PC-9 (cell line): ENCODE data around the gene FEZ2. TPM values are rescaled to one million over a fixed set of nuclear protein-coding genes. Genes with fewer than 3 reads are reported as not detected.

Source experiments
- BruUV-seq: library from RNA; stranded (reverse); fragments of 400-500 nt; replicated peaks from 2 replicates; lab custom pipeline; 2021; lab: Mats Ljungman, UMichigan
- CTCF ChIA-PET: fragments of 300-600 bp; sonication (Branson Sonifier 250); formaldehyde crosslinking; loops from one replicate; lab custom pipeline; 2022; ENCODE audit warnings: antibody characterized with exemption; lab: Charles Lee
- POLR2A ChIA-PET: fragments of 300-600 bp; sonication (Branson Sonifier 250); formaldehyde crosslinking; loops from one replicate; lab custom pipeline; 2022; ENCODE audit warnings: antibody characterized with exemption; ENCODE audit not compliant: unreplicated experiment; lab: Charles Lee
- DNase-seq, 2 experiments: peaks; one replicate each; pipeline versions ENCODE4 v3.0.0 to v3.0.0-alpha.2; 2015 to 2022; ENCODE audit warnings: mixed read lengths in 1 of 2
- H2AFZ ChIP-seq: fragments of 200-600 bp; sonication (generic); 2 replicates; pipeline ENCODE4 v1.8.1; 2017; ENCODE audit warnings: antibody characterized with exemption
- H3F3A ChIP-seq: fragments of 200-600 bp; sonication (generic); 2 replicates; pipeline ENCODE4 v1.8.1; 2017; ENCODE audit warnings: antibody characterized with exemption, mild to moderate bottlenecking, low read depth; ENCODE audit not compliant: insufficient read depth
- H3K27ac ChIP-seq: fragments of 200-600 bp; sonication (generic); 2 replicates; pipeline ENCODE4 v1.6.1; 2016; ENCODE audit warnings: mixed run types
- H3K27me3 ChIP-seq: fragments of 200-600 bp; sonication (generic); 2 replicates; pipeline ENCODE4 v1.6.1; 2016; ENCODE audit warnings: low read depth, mixed run types; ENCODE audit not compliant: insufficient read depth
- H3K36me3 ChIP-seq: fragments of 200-600 bp; sonication (generic); 2 replicates; pipeline ENCODE4 v1.6.1; 2016; ENCODE audit warnings: low read depth, mixed run types
- H3K4me1 ChIP-seq: fragments of 200-600 bp; sonication (generic); replicated peaks from 2 replicates; pipeline ENCODE4 v1.6.1; 2016; ENCODE audit warnings: mixed run types; ENCODE audit not compliant: insufficient read depth
- H3K4me2 ChIP-seq: fragments of 200-600 bp; sonication (generic); 2 replicates; pipeline ENCODE4 v1.6.1; 2017; ENCODE audit warnings: mixed run types
- H3K4me3 ChIP-seq: fragments of 200-600 bp; sonication (generic); 2 replicates; pipeline ENCODE4 v1.6.1; 2016; ENCODE audit warnings: mixed run types
- H3K79me2 ChIP-seq: fragments of 200-600 bp; sonication (generic); 2 replicates; pipeline ENCODE4 v1.6.1; 2017; ENCODE audit warnings: low read depth, mixed run types
- H3K9me2 ChIP-seq: fragments of 200-600 bp; sonication (generic); 2 replicates; pipeline ENCODE4 v1.8.1; 2017; ENCODE audit warnings: mild to moderate bottlenecking; ENCODE audit not compliant: insufficient read depth
- H3K9me3 ChIP-seq: fragments of 200-600 bp; sonication (generic); 2 replicates; pipeline ENCODE4 v1.8.1; 2016; ENCODE audit warnings: low read depth; ENCODE audit not compliant: insufficient read depth
- H4K20me1 ChIP-seq: fragments of 200-600 bp; sonication (generic); 2 replicates; pipeline ENCODE4 v1.8.1; 2017; ENCODE audit not compliant: insufficient read depth
- EZH2 ChIP-seq: fragments of 200-600 bp; sonication (generic); IDR thresholded peaks from 2 replicates; pipeline ENCODE4 v1.8.0; 2017; ENCODE audit warnings: antibody characterized with exemption, low read depth
- intact Hi-C: fragments of 100-400 bp; cut with micrococcal nuclease; formaldehyde crosslinking; loops from one replicate; pipeline ENCODE4 v1.10.0; 2022; ENCODE audit not compliant: unreplicated experiment
- total RNA-seq: library from RNA; stranded (reverse); gene quantifications from 2 replicates; pipeline ENCODE4 v1.2.3, GENCODE V29; 2021
- TF ChIP-seq, protein P1 (sequence below): fragments of 200-600 bp; sonication (generic); conservative IDR thresholded peaks from 2 replicates; pipeline ENCODE4 v1.6.1; 2017; ENCODE audit warnings: mixed run types, antibody characterized with exemption, mild to moderate bottlenecking, moderate library complexity

FEZ2 gene
- total RNA-seq, 1 experiment from 2014 or later, result 33.9 TPM

- Histone ChIP-seq H2AFZ (no peak overlapping the region), H3K4me2 (no peak overlapping the region), H4K20me1 (0 out of 2 replicates have a peak, but pooled peaks cover 3% of the 10 kb centered on the region), H3F3A (no peaks in the 10 kb centered on the region; the same call in 1 of the 2 replicates), H3K4me3 (no peak overlapping the region), H3K9me3 (no peaks in the 10 kb centered on the region), H3K9me2 (no peaks in the 10 kb centered on the region), H3K36me3 (0 out of 2 replicates have a peak, but pooled peaks cover 9% of the 10 kb centered on the region), H3K79me2 (peaks cover 19% of the 10 kb centered on the region), H3K27ac (no peak overlapping the region), H3K27me3 (no peaks in the 10 kb centered on the region), H3K4me1 (no peaks in the 10 kb centered on the region)
- CTCF ChIA-PET, result no interaction called here
- BruUV-seq, result no TSS peak
- intact Hi-C loops, result no loop called here
- TF ChIP-seq EZH2, result no peak
- TF ChIP-seq, protein P1, sequence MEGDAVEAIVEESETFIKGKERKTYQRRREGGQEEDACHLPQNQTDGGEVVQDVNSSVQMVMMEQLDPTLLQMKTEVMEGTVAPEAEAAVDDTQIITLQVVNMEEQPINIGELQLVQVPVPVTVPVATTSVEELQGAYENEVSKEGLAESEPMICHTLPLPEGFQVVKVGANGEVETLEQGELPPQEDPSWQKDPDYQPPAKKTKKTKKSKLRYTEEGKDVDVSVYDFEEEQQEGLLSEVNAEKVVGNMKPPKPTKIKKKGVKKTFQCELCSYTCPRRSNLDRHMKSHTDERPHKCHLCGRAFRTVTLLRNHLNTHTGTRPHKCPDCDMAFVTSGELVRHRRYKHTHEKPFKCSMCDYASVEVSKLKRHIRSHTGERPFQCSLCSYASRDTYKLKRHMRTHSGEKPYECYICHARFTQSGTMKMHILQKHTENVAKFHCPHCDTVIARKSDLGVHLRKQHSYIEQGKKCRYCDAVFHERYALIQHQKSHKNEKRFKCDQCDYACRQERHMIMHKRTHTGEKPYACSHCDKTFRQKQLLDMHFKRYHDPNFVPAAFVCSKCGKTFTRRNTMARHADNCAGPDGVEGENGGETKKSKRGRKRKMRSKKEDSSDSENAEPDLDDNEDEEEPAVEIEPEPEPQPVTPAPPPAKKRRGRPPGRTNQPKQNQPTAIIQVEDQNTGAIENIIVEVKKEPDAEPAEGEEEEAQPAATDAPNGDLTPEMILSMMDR, result no peak
- POLR2A ChIA-PET, result no interaction called here
- DNase-seq, result no peak
Measured at GRCh38 chr2:36587556-36587955, 10.4 kb downstream of the FEZ2 start.

GRCh38 chr2:36587101-36587500, 10.9 kb downstream of the FEZ2 start:
- no peak for DNase-seq
- Histone ChIP-seq H3F3A (no peaks in the 10 kb centered on the region; the same call in 1 of the 2 replicates), H3K9me3 (no peaks in the 10 kb centered on the region), H2AFZ (no peak overlapping the region), H3K36me3 (0 out of 2 replicates have a peak, but pooled peaks cover 10% of the 10 kb centered on the region), H3K27me3 (no peaks in the 10 kb centered on the region), H3K4me1 (no peaks in the 10 kb centered on the region), H4K20me1 (0 out of 2 replicates have a peak, but pooled peaks cover 3% of the 10 kb centered on the region), H3K9me2 (no peaks in the 10 kb centered on the region), H3K4me2 (no peak overlapping the region), H3K27ac (no peak overlapping the region), H3K79me2 (peaks cover 15% of the 10 kb centered on the region), H3K4me3 (no peak overlapping the region)
- no TSS peak for BruUV-seq
- TF ChIP-seq, protein P1, result no peak
- TF ChIP-seq EZH2, result no peak
- intact Hi-C loops, result no loop called here
- POLR2A ChIA-PET, result no interaction called here
- CTCF ChIA-PET, result no interaction called here

DNA sequence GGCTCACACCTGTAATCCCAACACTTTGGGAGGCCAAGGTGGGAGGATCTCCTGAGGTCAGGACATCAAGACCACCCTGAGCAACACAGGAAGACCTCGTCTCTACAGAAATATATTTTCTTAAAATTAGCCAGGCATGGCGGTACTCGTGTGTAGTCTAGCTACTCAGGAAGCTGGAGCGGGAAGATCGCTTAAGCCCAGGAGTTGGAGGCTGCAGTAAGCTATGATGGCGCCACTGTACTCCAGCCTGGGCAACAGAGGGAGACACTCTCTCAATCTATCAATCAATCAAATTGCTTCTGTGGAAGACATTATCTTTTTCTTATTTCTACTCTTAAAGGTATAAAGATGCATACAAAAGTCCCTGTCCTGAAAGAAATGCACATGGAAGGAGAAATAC, 11.3 kb downstream of the FEZ2 start:
- no peak overlapping the region for H3K27ac ChIP-seq
- no peak for DNase-seq
- peaks cover 11% of the 10 kb centered on the region for H3K79me2 ChIP-seq
- no peaks in the 10 kb centered on the region for H3K4me1 ChIP-seq
- no peaks in the 10 kb centered on the region for H3K27me3 ChIP-seq
- H4K20me1 ChIP-seq, result 0 out of 2 replicates have a peak, but pooled peaks cover 3% of the 10 kb centered on the region
- intact Hi-C loops, result no loop called here
- ChIA-PET POLR2A (interaction anchor here (0.7 kb wide), 1 partner anchor 23 kb away, joined by 14 read pairs; no protein-coding TSS in a partner anchor), CTCF (no interaction called here)
- no peak overlapping the region for H3K4me3 ChIP-seq
- H3K36me3 ChIP-seq, result 0 out of 2 replicates have a peak, but pooled peaks cover 12% of the 10 kb centered on the region
- no peaks in the 10 kb centered on the region; the same call in 1 of the 2 replicates for H3F3A ChIP-seq
- BruUV-seq, result no TSS peak
- H2AFZ ChIP-seq, result no peak overlapping the region
- H3K4me2 ChIP-seq, result no peak overlapping the region
- TF ChIP-seq EZH2, result no peak
- TF ChIP-seq, protein P1, result no peak
- no peaks in the 10 kb centered on the region for H3K9me2 ChIP-seq
- no peaks in the 10 kb centered on the region for H3K9me3 ChIP-seq
